ENCODE data around the gene RUBCN.
"Not testable (repeated sequence)": the region's sequence is repeated elsewhere in the genome, so short reads cannot be mapped to it uniquely, and the experiment has no call there.

RUBCN gene

DNA sequence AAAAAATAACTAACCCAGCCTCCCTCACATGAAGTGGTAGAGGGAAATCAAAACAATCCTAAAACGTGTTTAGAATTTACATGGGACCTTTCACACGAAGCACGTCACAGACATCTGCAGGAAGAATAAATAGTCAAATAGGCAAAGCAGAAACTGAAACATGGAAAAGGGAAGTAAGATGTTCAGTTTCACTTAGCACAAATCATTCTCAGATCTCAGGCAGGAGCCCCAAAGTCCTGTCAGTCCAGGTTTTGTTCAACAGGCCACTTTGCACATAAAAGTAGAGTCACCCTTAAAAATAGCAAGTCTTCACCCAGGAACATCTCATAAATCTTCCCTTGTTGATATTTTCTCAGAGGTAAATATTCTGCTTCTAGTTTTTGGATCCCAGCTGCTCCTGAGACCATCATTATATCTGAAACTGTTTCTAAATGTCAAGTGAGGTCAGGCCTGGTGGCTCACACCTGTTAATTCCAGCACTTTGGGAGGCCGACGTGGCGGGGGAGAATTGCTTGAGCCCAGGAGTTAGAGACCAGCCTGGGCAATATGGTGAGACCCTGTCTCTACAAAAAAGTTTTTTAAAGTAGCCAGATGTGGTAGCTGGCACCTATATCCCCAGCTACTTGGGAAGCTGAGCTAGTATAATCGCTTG is 1.9 kb downstream of the RUBCN start:
- DNase-seq (ENCODE audit: low read depth): no peak

DNA sequence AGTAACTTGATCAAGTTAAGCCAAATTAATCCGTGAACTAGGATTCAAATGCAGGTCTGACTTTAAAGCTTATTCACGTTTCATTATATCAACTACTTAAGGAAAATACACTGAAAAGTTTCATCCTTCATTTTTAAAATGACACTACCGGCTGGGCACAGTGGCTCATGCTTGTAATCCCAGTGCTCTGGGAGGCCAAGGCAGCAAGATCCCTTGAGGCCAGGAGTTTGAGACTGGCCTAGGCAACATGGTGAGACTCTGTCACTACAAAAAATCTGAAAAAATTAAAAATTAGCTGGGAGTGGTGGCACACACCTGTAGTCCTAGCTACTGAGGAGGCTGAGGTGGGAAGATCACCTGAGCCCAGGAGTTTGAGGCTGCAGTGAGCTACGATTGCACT is 3.7 kb downstream of the RUBCN start:
- DNase-seq (ENCODE audit: low read depth): no peak

GRCh38 chr3:197731483-197731882 is 5.2 kb downstream of the RUBCN start:
- DNase-seq (ENCODE audit: low read depth): not testable (repeated sequence)

DNA sequence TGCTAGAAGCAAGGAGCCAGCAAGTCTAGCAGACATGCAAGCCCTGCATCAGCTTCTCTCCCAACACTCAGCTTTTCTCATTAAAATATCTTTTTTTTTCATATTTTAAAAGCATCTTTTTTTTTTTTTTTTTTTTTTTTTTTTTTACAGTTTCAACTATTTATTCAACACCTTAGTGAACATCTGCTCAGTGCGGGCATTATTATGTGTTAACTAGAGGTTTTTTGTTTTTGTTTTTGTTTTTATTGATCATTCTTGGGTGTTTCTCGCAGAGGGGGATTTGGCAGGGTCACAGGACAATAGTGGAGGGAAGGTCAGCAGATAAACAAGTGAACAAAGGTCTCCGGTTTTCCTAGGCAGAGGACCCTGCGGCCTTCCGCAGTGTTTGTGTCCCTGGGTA is 5.9 kb downstream of the RUBCN start:
- not testable (repeated sequence) for DNase-seq (ENCODE audit: low read depth)

DNA sequence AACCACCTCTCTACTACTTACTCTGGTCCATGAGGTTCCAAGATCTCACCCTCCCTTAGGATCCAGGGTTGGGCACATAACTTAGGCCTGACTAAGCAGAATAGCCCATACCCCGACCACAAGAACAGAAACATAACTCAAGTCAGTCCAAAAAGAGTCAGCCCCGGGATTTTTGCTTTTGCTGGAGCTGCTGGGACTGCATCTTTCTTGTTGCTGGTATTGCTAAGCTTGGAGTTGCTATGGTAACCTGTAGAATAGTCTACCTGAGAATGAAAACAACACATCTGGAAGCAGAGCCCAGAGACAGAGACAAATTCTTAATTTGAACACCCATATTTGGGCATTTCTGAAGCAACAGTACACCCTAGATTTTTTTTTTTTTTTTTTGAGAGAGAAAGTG is 6.5 kb downstream of the RUBCN start:
- DNase-seq (ENCODE audit: low read depth): no peak

GRCh38 chr3:197728487-197728886 is 8.2 kb downstream of the RUBCN start:
- no peak for DNase-seq (ENCODE audit: low read depth)

- not testable (repeated sequence) for DNase-seq (ENCODE audit: low read depth)
These were observed 8.8 kb downstream of the RUBCN start for GRCh38 chr3:197727878-197728277.

GRCh38 chr3:197722734-197723133 is 14.0 kb downstream of the RUBCN start:
- no peak for DNase-seq (ENCODE audit: low read depth)

GRCh38 chr3:197720694-197721093 is 16.0 kb downstream of the RUBCN start:
- DNase-seq (ENCODE audit: low read depth): no peak

DNA sequence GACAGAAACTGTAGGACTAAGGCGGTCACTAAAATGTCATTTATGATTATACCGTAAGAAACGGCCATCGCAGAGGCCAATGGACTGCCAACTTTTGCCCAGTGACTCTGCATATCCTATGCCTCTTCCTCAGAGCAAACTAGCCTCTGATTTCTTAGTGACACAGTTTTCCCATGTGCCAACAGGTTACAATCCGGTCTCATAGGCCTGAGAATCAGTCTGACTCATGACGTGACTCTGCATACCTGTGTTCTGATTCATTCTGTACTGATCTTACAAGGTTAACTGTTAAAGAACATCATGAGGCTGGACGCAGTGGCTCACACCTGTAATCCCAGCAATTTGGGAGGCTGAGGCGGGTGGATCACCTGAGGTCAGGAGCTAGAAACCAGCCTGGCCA is 17.8 kb downstream of the RUBCN start:
- DNase-seq (ENCODE audit: low read depth): no peak

GRCh38 chr3:197714251-197714650 is 22.5 kb downstream of the RUBCN start:
- no peak for DNase-seq (ENCODE audit: low read depth)

DNA sequence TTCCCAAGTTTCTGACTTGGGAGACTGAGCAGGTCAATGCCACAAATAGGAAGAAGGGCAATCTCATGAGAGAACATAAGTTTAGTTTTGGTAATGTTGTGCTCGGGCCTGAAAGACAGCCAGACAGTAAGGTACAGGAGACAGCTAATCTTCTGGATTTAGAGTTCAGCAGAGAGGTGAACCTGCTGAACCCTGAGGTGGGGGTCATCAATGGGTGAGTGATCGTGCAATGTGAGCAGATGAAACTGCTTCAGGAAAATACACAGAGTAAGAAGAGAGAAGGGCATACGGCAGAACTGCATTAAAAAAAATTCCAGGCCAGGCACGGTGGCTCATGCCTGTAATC is 23.3 kb downstream of the RUBCN start:
- DNase-seq (ENCODE audit: low read depth): no peak

GRCh38 chr3:197711973-197712707 is 24.6 kb downstream of the RUBCN start:
- DNase-seq (ENCODE audit: low read depth): peak; percentile 39

DNA sequence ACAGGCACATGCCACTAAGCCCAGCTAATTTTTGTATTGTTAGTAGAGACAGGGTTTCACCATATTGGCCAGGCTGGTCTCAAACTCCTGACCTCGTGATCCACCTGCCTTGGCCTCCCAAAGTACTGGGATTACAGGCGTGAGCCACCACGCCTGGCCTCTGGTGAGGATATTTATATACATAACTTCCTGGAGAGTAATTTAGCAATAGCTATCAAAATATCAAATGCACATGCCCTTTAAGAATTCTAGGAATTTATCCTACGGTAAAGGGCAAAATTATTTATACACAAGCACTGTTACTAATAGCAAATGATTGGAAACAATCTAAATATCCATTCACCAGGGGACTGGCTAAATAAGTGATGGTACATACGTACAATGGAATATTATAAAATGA is 25.7 kb downstream of the RUBCN start:
- DNase-seq (ENCODE audit: low read depth): not testable (repeated sequence)

GRCh38 chr3:197709135-197709534 is 27.6 kb downstream of the RUBCN start:
- DNase-seq (ENCODE audit: low read depth): no peak

GRCh38 chr3:197706658-197707057 is 30.0 kb downstream of the RUBCN start:
- DNase-seq (ENCODE audit: low read depth): no peak

GRCh38 chr3:197701841-197702240 is 34.9 kb downstream of the RUBCN start:
- DNase-seq (ENCODE audit: low read depth): no peak

DNA sequence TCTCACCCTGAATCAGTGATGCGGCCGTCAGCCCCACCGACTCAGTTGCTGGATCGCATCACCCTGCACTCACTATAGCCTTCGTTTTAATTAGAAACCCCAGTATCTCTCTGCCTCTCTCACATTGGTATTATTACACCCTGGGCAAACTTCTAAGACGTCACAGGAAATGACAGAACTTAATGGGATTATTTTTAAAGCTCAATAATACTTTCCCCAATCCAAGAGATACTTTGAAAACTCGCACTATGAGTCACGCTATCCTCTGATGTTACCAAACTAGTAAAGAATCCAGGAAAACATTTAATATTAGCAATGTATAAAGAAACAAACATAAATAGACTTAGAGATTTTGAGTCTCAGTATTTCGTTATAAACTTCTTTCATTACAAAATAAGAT is 36.6 kb downstream of the RUBCN start:
- no peak for DNase-seq (ENCODE audit: low read depth)

DNA sequence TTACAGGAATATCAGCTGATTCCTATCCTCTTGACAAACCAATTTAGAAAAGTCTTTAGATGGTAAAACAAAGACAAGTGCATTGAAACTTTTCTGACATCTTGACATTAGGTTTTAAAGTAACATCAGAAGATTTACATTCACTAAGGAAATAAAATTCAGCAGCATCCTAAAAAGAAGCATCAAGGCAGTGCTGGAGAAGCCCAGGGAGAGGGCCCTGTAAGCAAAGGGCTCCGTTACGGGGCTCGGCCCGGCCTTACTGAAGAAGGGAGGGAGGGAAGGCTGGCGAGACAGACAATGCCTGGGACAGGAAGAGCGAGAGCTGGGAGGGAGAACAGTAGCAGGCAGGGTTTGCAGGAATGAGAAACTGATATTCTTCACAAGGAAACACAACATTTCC is 39.3 kb downstream of the RUBCN start:
- DNase-seq (ENCODE audit: low read depth): no peak

DNA sequence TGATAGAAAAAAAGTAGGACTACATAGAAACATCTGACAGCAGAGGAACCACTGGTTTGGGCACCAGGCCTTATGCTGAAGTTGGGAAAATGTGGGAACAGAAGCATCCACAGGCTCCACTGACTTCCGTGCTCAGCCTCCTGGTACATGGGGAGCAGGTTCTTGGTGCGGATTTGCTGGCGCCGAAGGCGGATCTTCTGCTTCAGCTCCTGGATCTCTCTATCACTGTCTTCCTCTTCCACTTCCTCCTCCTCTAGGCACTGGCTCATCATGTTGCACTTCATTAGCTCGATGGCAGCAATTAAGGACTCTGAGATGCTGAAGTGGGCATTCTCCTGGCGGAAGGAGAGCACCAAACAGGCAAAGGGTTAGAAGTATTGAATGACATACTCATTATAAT is 42.5 kb downstream of the RUBCN start:
- no peak for DNase-seq (ENCODE audit: low read depth)

GRCh38 chr3:197692641-197693040 is 44.1 kb downstream of the RUBCN start:
- DNase-seq (ENCODE audit: low read depth): no peak

DNA sequence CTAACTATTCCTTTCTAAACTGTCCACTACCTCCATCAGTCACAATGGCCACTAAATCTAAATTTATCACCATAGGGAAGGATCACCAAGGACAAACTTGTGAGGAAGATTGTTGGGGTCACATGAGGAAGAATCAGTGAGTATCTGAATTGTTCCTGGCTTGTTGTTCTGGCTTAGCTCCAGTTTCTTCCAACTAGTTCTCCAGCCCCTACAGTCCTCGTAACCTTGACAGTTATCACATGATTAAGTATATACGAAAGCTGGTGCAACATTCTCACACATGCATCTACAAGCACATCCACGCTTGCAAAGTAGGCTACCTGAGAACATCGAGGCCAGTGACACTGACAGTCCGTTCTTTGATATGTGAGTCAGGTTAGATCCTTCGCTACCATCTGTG is 46.0 kb downstream of the RUBCN start:
- DNase-seq (ENCODE audit: low read depth): no peak

GRCh38 chr3:197687570-197687969 is 49.1 kb downstream of the RUBCN start:
- DNase-seq (ENCODE audit: low read depth): no peak

GRCh38 chr3:197686899-197687298 is 49.8 kb downstream of the RUBCN start:
- no peak for DNase-seq (ENCODE audit: low read depth)
